ENCODE results near the gene HYDIN. TPM values are rescaled to one million over a fixed set of nuclear protein-coding genes. Genes with fewer than 3 reads are reported as not detected.
"Not testable (repeated sequence)": the region's sequence is repeated elsewhere in the genome, so short reads cannot be mapped to it uniquely, and the experiment has no call there.

The HYDIN gene
- total RNA-seq, 1 experiment from 2014 or later: 0.50 TPM

GRCh38 chr16:70953824-70954223, 276.7 kb downstream of the HYDIN start:
- in situ Hi-C loops (cut with HindIII; ENCODE audit: low pct_unique_long_range_greater_than_20kb, low sequenced_read_pairs); DNase-seq (ENCODE audit: low read depth, low spot score): not testable (repeated sequence)

- in situ Hi-C loops (cut with HindIII; ENCODE audit: low pct_unique_long_range_greater_than_20kb, low sequenced_read_pairs); DNase-seq (ENCODE audit: low read depth, low spot score): not testable (repeated sequence)
Measured at GRCh38 chr16:70943551-70943950, 287.0 kb downstream of the HYDIN start.

- DNase-seq (ENCODE audit: low read depth, low spot score); in situ Hi-C loops (cut with HindIII; ENCODE audit: low pct_unique_long_range_greater_than_20kb, low sequenced_read_pairs): not testable (repeated sequence)
Measured at GRCh38 chr16:70939690-70940359, 290.7 kb downstream of the HYDIN start.

GRCh38 chr16:70936781-70937525, 293.6 kb downstream of the HYDIN start:
- in situ Hi-C loops (cut with HindIII; ENCODE audit: low pct_unique_long_range_greater_than_20kb, low sequenced_read_pairs); DNase-seq (ENCODE audit: low read depth, low spot score): not testable (repeated sequence)

- in situ Hi-C loops (cut with HindIII; ENCODE audit: low pct_unique_long_range_greater_than_20kb, low sequenced_read_pairs); DNase-seq (ENCODE audit: low read depth, low spot score): not testable (repeated sequence)
Measured at GRCh38 chr16:70935325-70935724, 295.2 kb downstream of the HYDIN start.

- DNase-seq (ENCODE audit: low read depth, low spot score): not testable (repeated sequence)
Measured at GRCh38 chr16:70933746-70934145, 296.8 kb downstream of the HYDIN start.

GRCh38 chr16:70930757-70931156, 299.8 kb downstream of the HYDIN start:
- in situ Hi-C loops (cut with HindIII; ENCODE audit: low pct_unique_long_range_greater_than_20kb, low sequenced_read_pairs); DNase-seq (ENCODE audit: low read depth, low spot score): not testable (repeated sequence)

More at GRCh38 chr16:70933746-70934145, 296.8 kb downstream of the HYDIN start:
- in situ Hi-C loops (cut with HindIII; ENCODE audit: low pct_unique_long_range_greater_than_20kb, low sequenced_read_pairs): not testable (repeated sequence)

- in situ Hi-C loops (cut with HindIII; ENCODE audit: low pct_unique_long_range_greater_than_20kb, low sequenced_read_pairs); DNase-seq (ENCODE audit: low read depth, low spot score): not testable (repeated sequence)
Measured at GRCh38 chr16:70922164-70922563, 308.4 kb downstream of the HYDIN start.

GRCh38 chr16:70920661-70921060, 309.9 kb downstream of the HYDIN start:
- in situ Hi-C loops (cut with HindIII; ENCODE audit: low pct_unique_long_range_greater_than_20kb, low sequenced_read_pairs); DNase-seq (ENCODE audit: low read depth, low spot score): not testable (repeated sequence)

GRCh38 chr16:70888208-70888607, 342.3 kb downstream of the HYDIN start:
- in situ Hi-C loops (cut with HindIII; ENCODE audit: low pct_unique_long_range_greater_than_20kb, low sequenced_read_pairs); DNase-seq (ENCODE audit: low read depth, low spot score): not testable (repeated sequence)

GRCh38 chr16:70884652-70885051, 345.9 kb downstream of the HYDIN start:
- in situ Hi-C loops (cut with HindIII; ENCODE audit: low pct_unique_long_range_greater_than_20kb, low sequenced_read_pairs); DNase-seq (ENCODE audit: low read depth, low spot score): not testable (repeated sequence)

- DNase-seq (ENCODE audit: low read depth, low spot score); in situ Hi-C loops (cut with HindIII; ENCODE audit: low pct_unique_long_range_greater_than_20kb, low sequenced_read_pairs): not testable (repeated sequence)
Measured at GRCh38 chr16:70882311-70882710, 348.2 kb downstream of the HYDIN start.

- DNase-seq (ENCODE audit: low read depth, low spot score); in situ Hi-C loops (cut with HindIII; ENCODE audit: low pct_unique_long_range_greater_than_20kb, low sequenced_read_pairs): not testable (repeated sequence)
Measured at GRCh38 chr16:70877895-70878294, 352.6 kb downstream of the HYDIN start.

GRCh38 chr16:70876442-70876841, 354.1 kb downstream of the HYDIN start:
- in situ Hi-C loops (cut with HindIII; ENCODE audit: low pct_unique_long_range_greater_than_20kb, low sequenced_read_pairs); DNase-seq (ENCODE audit: low read depth, low spot score): not testable (repeated sequence)

- in situ Hi-C loops (cut with HindIII; ENCODE audit: low pct_unique_long_range_greater_than_20kb, low sequenced_read_pairs); DNase-seq (ENCODE audit: low read depth, low spot score): not testable (repeated sequence)
Measured at GRCh38 chr16:70864698-70865097, 365.8 kb downstream of the HYDIN start.

- DNase-seq (ENCODE audit: low read depth, low spot score); in situ Hi-C loops (cut with HindIII; ENCODE audit: low pct_unique_long_range_greater_than_20kb, low sequenced_read_pairs): not testable (repeated sequence)
Measured at GRCh38 chr16:70861996-70862395, 368.5 kb downstream of the HYDIN start.

GRCh38 chr16:70851299-70851698, 379.2 kb downstream of the HYDIN start:
- in situ Hi-C loops (cut with HindIII; ENCODE audit: low pct_unique_long_range_greater_than_20kb, low sequenced_read_pairs); DNase-seq (ENCODE audit: low read depth, low spot score): not testable (repeated sequence)

- in situ Hi-C loops (cut with HindIII; ENCODE audit: low pct_unique_long_range_greater_than_20kb, low sequenced_read_pairs); DNase-seq (ENCODE audit: low read depth, low spot score): not testable (repeated sequence)
Measured at GRCh38 chr16:70823498-70824118, 406.9 kb downstream of the HYDIN start.

All from SK-MEL-5 (cell line).